Ishikawa (cell line): ENCODE measurements around the gene BRD3.

ENCODE experiments used
- CEBPB ChIP-seq: IDR thresholded peaks from 2 replicates; pipeline ENCODE4 v1.6.1; 2012
- CREB1 ChIP-seq: IDR thresholded peaks from 2 replicates; pipeline ENCODE4 v1.6.1; 2012; ENCODE audit warnings: low read depth
- EGR1 ChIP-seq: IDR thresholded peaks from 2 replicates; pipeline ENCODE4 v1.6.1; 2012
- EP300 ChIP-seq: IDR thresholded peaks from 2 replicates; pipeline ENCODE4 v1.6.1; 2012; ENCODE audit warnings: borderline replicate concordance
- FOXM1 ChIP-seq: IDR thresholded peaks from 2 replicates; pipeline ENCODE4 v1.6.1; 2012; ENCODE audit warnings: low read depth, borderline replicate concordance
- MAX ChIP-seq: IDR thresholded peaks from 2 replicates; pipeline ENCODE4 v1.6.1; 2012
- NFIC ChIP-seq: IDR thresholded peaks from 2 replicates; pipeline ENCODE4 v1.6.1; 2012
- RAD21 ChIP-seq: IDR thresholded peaks from 2 replicates; pipeline ENCODE4 v1.6.1; 2012; ENCODE audit warnings: low read depth
- REST ChIP-seq: IDR thresholded peaks from 2 replicates; pipeline ENCODE4 v1.6.1; 2012; ENCODE audit warnings: low read depth, mild to moderate bottlenecking
- TAF1 ChIP-seq: IDR thresholded peaks from 2 replicates; pipeline ENCODE4 v1.6.1; 2012; ENCODE audit warnings: low read depth, mild to moderate bottlenecking
- TCF12 ChIP-seq: IDR thresholded peaks from 2 replicates; pipeline ENCODE4 v1.6.1; 2012; ENCODE audit warnings: low read depth
- TEAD4 ChIP-seq: IDR thresholded peaks from 2 replicates; pipeline ENCODE4 v1.6.1; 2012
- USF1 ChIP-seq: IDR thresholded peaks from 2 replicates; pipeline ENCODE4 v1.6.1; 2012
- YY1 ChIP-seq: IDR thresholded peaks from 2 replicates; pipeline ENCODE4 v1.6.1; 2012; ENCODE audit warnings: low read depth
- ZBTB7A ChIP-seq: IDR thresholded peaks from 2 replicates; pipeline ENCODE4 v1.6.1; 2012; ENCODE audit warnings: low read depth

The BRD3 gene

GRCh38 chr9:134067904-134068743 is at the start of gene BRD3:
Gene BRD3, minus strand, starts transcription at chr9:134068026. Its CDS starts 14,549 bp downstream, at chr9:134053477.
- TF ChIP-seq MAX (0 out of 2 replicates have a peak, but pooled peaks have one; percentile 30), NFIC (no peak), USF1 (no peak), TAF1 (no peak; the same call in 1 of the 2 replicates), FOXM1 (no peak), CEBPB (no peak), CREB1 (no peak), EP300 (no peak), RAD21 (peak; percentile 10; the same call in 1 of the 2 replicates), TEAD4 (no peak), ZBTB7A (no peak), REST (no peak), TCF12 (no peak), YY1 (no peak), EGR1 (peak; percentile 9; the same call in 1 of the 2 replicates)

GRCh38 chr9:134112561-134112960 is 44.7 kb upstream of the BRD3 start:
- TF ChIP-seq TAF1 (no peak), NFIC (no peak), ZBTB7A (no peak), MAX (no peak), CREB1 (no peak), TCF12 (no peak), YY1 (no peak), TEAD4 (no peak), EGR1 (no peak), RAD21 (no peak), CEBPB (no peak), USF1 (no peak), REST (no peak), FOXM1 (no peak), EP300 (no peak)

- no peak for TF ChIP-seq NFIC
- no peak for TF ChIP-seq TEAD4
- no peak for TF ChIP-seq USF1
- TF ChIP-seq TAF1: no peak
- no peak for TF ChIP-seq REST
- TF ChIP-seq YY1: no peak
- no peak for TF ChIP-seq RAD21
- TF ChIP-seq TCF12: no peak
- no peak for TF ChIP-seq EGR1
- TF ChIP-seq FOXM1: no peak
- no peak for TF ChIP-seq CEBPB
- no peak for TF ChIP-seq ZBTB7A
Observed at GRCh38 chr9:134111064-134111463, 43.2 kb upstream of the BRD3 start.
